Testis (tissue), 3 donors: ENCODE results near the gene CDC42BPB. TPM values are rescaled to one million over a fixed set of nuclear protein-coding genes. Genes with fewer than 3 reads are reported as not detected.

Experiments
- DNase-seq: peaks from one replicate; pipeline ENCODE4 v3.0.0-alpha.2; 2019
- H3K27ac ChIP-seq, 2 donors: fragments of 200-600 bp; sonication (generic); one replicate each; pipeline ENCODE4 v1.5.1; 2019
- H3K27me3 ChIP-seq: fragments of 200-600 bp; sonication (generic); one replicate; pipeline ENCODE4 v1.5.1; 2019
- H3K36me3 ChIP-seq: fragments of 200-600 bp; sonication (generic); one replicate; pipeline ENCODE4 v1.5.1; 2017; ENCODE audit warnings: low read depth; ENCODE audit errors: missing control alignments
- H3K4me1 ChIP-seq: fragments of 200-600 bp; sonication (generic); one replicate; pipeline ENCODE4 v1.5.1; 2019
- H3K4me3 ChIP-seq, 2 donors: fragments of 200-600 bp; sonication (generic); one replicate each; pipeline ENCODE4 v1.5.1; 2017 to 2019
- H3K9me3 ChIP-seq: fragments of 200-600 bp; sonication (generic); one replicate; pipeline ENCODE4 v1.5.1; 2017
- CTCF ChIP-seq, 3 experiments: fragments of 450-650 bp in 2 of 3; fragments of 200-600 bp in 1 of 3; sonication (generic) in 1 of 3; IDR thresholded peaks; one replicate each; pipeline ENCODE4 v1.5.1; 2016 to 2019; ENCODE audit warnings: antibody characterized with exemption in 3 of 3, mild to moderate bottlenecking in 2 of 3, moderate library complexity in 1 of 3
- POLR2A ChIP-seq: fragments of 450-650 bp; IDR thresholded peaks from one replicate; pipeline ENCODE4 v1.6.1; 2017; ENCODE audit warnings: antibody characterized with exemption, mild to moderate bottlenecking, moderate library complexity
- WGBS, 2 donors: methylation state at CpG; one replicate each; pipeline ENCODE4 v1.1.5; 2018; 5-methylcytosine and 5-hydroxymethylcytosine counted together
- intact Hi-C: fragments of 100-400 bp; cut with DNase I; formaldehyde crosslinking; loops from one replicate; pipeline ENCODE4 v1.15.1; 2023; ENCODE audit warnings: low total_unique reads
- polyA plus RNA-seq: library from polyadenylated mRNA; stranded (reverse); fragments of 350-450 nt; fragmentation: Illumina TruSeq; extraction: RNeasy Lipid Tissue Mini Kit (QIAGEN cat#74804); gene quantifications from one replicate; pipeline ENCODE4 v1.2.3, GENCODE V29; 2014; ENCODE audit warnings: low read depth, low replicate concordance; ENCODE audit not compliant: insufficient read depth
- total RNA-seq, 2 donors: library from RNA; depleted of rRNA; stranded (reverse); fragments of >200 nt; gene quantifications; one replicate each; pipeline ENCODE4 v1.2.3, GENCODE V29; 2016

The CDC42BPB gene
- total and polyA plus RNA-seq, 3 donors from 2014 or later, result 90.3 to 216 (median 201) TPM

GRCh38 chr14:103100281-103101121 is 43.2 kb upstream of the CDC42BPB start:
- H3K27ac ChIP-seq, result no peak overlapping the region
- no peaks in the 10 kb centered on the region for H3K27me3 ChIP-seq
- no peak overlapping the region for H3K4me3 ChIP-seq
- 56 to 76% methylated on average over 17 to 24 of the region's 25 CpGs for WGBS, 2 donors
- intact Hi-C loops, result loop anchor here (10.0 kb wide), 2 partner anchors 84 to 194 kb away; no protein-coding TSS in a partner anchor
- H3K36me3 ChIP-seq, result no peaks in the 10 kb centered on the region
- H3K9me3 ChIP-seq, result no peaks in the 10 kb centered on the region
- H3K4me1 ChIP-seq, result peaks cover 25% of the 10 kb centered on the region
- TF ChIP-seq POLR2A (no peak), CTCF (IDR thresholded peaks at IDR 0.05) (no peak)
- no peak for DNase-seq

GRCh38 chr14:103099733-103100280 is 42.5 kb upstream of the CDC42BPB start:
- Histone ChIP-seq H3K27me3 (no peaks in the 10 kb centered on the region), H3K36me3 (no peaks in the 10 kb centered on the region), H3K27ac (no peak overlapping the region), H3K4me3 (no peak overlapping the region), H3K4me1 (peaks cover 25% of the 10 kb centered on the region), H3K9me3 (no peaks in the 10 kb centered on the region)
- TF ChIP-seq POLR2A (no peak), CTCF (IDR thresholded peaks at IDR 0.05) (no peak)
- WGBS, 2 donors, result 20 to 69% methylated on average over 1 to 8 of the region's 8 CpGs
- intact Hi-C loops, result loop anchor here (10.0 kb wide), 2 partner anchors 85 to 195 kb away; no protein-coding TSS in a partner anchor
- no peak for DNase-seq

DNA sequence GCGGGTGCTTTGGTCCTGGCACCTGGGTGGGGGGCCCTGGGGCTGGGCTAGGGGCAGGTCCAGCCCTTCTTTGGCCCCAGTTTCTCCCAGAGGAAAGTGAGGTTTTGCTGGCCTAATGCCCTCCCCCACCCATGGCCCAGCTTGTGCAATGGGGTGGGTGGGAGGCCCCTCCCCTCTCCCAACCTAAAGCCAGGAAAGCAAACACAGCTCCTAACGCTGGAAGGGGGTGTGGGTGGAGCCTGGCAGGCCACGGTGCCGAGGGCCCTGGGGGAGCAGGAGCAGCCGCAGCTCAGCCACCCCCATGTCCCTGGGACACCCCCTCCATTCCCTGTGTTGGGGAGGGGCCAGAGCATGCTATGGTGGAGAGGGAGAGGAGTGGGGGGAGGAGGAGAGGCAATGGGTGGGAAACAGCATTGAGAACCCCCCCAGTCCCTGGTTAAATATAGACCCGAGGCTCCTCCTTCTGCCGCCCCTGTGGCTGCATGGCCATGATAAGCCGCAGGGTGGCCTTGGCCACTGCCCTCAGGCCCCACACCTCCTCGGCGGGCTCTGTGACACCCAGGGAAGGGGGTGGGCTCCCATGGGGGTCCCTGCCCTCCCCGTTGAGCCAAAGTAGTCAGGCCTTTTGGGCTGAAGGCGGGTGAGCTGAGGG is 41.9 kb upstream of the CDC42BPB start:
- DNase-seq, result no peak
- Histone ChIP-seq H3K36me3 (no peaks in the 10 kb centered on the region), H3K27ac (no peak overlapping the region), H3K4me3 (no peak overlapping the region), H3K27me3 (no peaks in the 10 kb centered on the region), H3K9me3 (no peaks in the 10 kb centered on the region), H3K4me1 (peaks cover 19% of the 10 kb centered on the region)
- TF ChIP-seq POLR2A (no peak), CTCF (IDR thresholded peaks at IDR 0.05) (no peak)
- intact Hi-C loops, result no loop called here
- WGBS, 2 donors, result 40 to 83% methylated on average over 1 to 11 of the region's 12 CpGs

DNA sequence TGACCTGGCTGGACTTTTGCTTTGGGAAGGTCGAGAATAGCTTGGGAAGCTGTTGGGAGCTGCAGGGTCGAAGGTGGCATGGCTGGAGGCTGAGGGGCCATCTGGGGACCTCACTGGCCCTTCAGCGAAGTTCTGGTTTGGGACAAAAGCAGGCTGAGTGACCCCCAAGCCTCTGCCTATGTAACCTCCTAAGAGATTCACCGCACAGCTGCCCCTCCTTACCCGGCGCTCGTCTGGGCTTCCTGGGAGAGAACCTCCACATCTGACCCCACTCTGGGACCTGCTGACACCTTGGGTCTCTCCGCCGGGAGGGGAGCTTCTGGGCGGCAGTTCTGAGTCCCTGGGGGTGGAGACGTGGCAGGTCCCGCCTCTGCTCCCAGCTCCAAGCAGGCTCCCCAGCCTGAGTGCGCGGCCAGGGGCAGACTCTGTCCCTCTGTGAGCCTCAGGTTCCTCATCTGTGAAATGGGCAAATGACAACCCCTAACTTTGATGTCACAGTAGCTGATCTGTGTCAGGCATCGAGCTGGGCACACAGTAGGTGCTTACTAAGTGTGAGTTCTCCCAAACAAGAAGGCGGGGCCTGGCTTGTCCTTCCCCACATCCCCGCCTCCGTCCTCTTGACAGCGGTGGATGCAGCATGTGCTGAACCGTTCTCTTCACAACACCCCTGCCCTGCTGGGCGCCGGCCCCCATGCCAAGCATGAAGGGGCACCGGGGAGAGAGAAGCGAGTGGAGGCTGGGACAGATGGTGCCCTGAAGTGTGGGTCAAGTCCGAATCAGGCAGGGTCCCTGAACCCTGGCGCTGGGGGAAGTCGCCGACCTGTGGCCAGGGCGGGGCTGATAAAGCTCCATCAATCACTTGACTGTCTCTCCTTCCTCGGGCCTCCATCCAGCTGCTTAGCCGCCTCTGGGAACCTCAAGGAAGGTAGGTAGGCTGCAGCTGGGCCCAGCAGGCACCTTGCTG is 40.9 kb upstream of the CDC42BPB start:
- no peak for DNase-seq
- no peak overlapping the region for H3K4me3 ChIP-seq
- no peak overlapping the region for H3K27ac ChIP-seq
- intact Hi-C loops, result no loop called here
- 75 to 80% methylated on average over 28 to 30 of the region's 31 CpGs for WGBS, 2 donors
- TF ChIP-seq CTCF (IDR thresholded peaks at IDR 0.05) (no peak), POLR2A (no peak)
- no peaks in the 10 kb centered on the region for H3K36me3 ChIP-seq
- peaks cover 14% of the 10 kb centered on the region for H3K4me1 ChIP-seq
- no peaks in the 10 kb centered on the region for H3K27me3 ChIP-seq
- H3K9me3 ChIP-seq, result no peaks in the 10 kb centered on the region
